Nephron progenitor cell (in vitro differentiated cells): ENCODE data around the gene SLC6A12.
A peak's percentile ranks its signal among the peaks of the same experiment; 100 is the strongest.

Experiments used
- DNase-seq: peaks from one replicate; pipeline ENCODE4 v3.0.0; 2021
- H3K27ac Mint-ChIP-seq: 2 replicates; pipeline ENCODE4 v1.8.0; 2021; ENCODE audit warnings: mild to moderate bottlenecking, moderate library complexity, mixed read lengths
- H3K27me3 Mint-ChIP-seq: 2 replicates; pipeline ENCODE4 v1.8.0; 2021; ENCODE audit warnings: mild to moderate bottlenecking, low read depth, mixed read lengths; ENCODE audit not compliant: poor library complexity
- H3K36me3 Mint-ChIP-seq: 2 replicates; pipeline ENCODE4 v1.8.0; 2021; ENCODE audit warnings: low read depth, mixed read lengths
- H3K4me1 Mint-ChIP-seq: 2 replicates; pipeline ENCODE4 v1.8.0; 2021; ENCODE audit warnings: mixed read lengths
- H3K4me3 Mint-ChIP-seq: 2 replicates; pipeline ENCODE4 v1.8.0; 2021; ENCODE audit warnings: mild to moderate bottlenecking, moderate library complexity, mixed read lengths
- H3K9me3 Mint-ChIP-seq: 2 replicates; pipeline ENCODE4 v1.8.0; 2021; ENCODE audit warnings: mild to moderate bottlenecking, moderate library complexity, mixed read lengths
- CTCF ChIP-seq: fragments of 200-600 bp; sonication (generic); IDR thresholded peaks from 2 replicates; pipeline ENCODE4 v1.5.0; 2021; ENCODE audit warnings: antibody characterized with exemption

SLC6A12 gene

GRCh38 chr12:174124-174523 is 39.8 kb downstream of the SLC6A12 start:
- Mint-ChIP-seq H3K27ac (no peak overlapping the region), H3K4me3 (no peak overlapping the region), H3K4me1 (peaks cover 88% of the 10 kb centered on the region), H3K9me3 (no peaks in the 10 kb centered on the region), H3K27me3 (peaks cover 32% of the 10 kb centered on the region), H3K36me3 (no peaks in the 10 kb centered on the region)
- no peak for DNase-seq
- TF ChIP-seq CTCF: no peak

DNA sequence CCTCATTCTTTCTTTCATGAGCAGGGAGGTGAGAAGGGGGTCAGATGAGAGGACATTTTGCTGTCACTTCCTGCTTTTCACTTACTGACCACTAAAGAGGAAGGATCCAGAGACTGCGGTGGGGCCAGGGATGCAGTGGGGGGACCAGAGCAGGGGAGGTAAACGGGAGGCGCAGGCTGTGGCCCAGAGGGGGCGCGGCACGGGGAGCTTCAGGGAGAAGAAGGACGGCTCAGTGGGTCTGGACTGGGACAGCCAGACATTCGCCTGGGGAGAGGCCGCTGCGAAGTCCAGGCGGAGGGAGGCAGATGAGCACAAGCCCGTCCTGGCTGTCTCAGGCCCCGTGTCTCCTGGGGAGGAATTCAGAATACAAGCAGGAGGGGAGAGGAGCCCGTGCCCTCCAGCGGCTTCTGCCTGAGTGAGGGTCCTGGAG is 41.2 kb downstream of the SLC6A12 start:
- peaks cover 20% of the 10 kb centered on the region for H3K27me3 Mint-ChIP-seq
- peaks cover 88% of the 10 kb centered on the region for H3K4me1 Mint-ChIP-seq
- peak overlapping the region; percentile 26 for H3K4me3 Mint-ChIP-seq
- TF ChIP-seq CTCF: no peak
- H3K36me3 Mint-ChIP-seq: no peaks in the 10 kb centered on the region
- no peak for DNase-seq
- peak overlapping the region; percentile 68 for H3K27ac Mint-ChIP-seq
- H3K9me3 Mint-ChIP-seq: no peaks in the 10 kb centered on the region

GRCh38 chr12:171743-172676 is 41.9 kb downstream of the SLC6A12 start:
- H3K36me3 Mint-ChIP-seq: no peaks in the 10 kb centered on the region
- H3K27ac Mint-ChIP-seq: peak overlapping the region; percentile 68
- no peaks in the 10 kb centered on the region for H3K9me3 Mint-ChIP-seq
- TF ChIP-seq CTCF: no peak
- H3K27me3 Mint-ChIP-seq: peaks cover 20% of the 10 kb centered on the region
- peaks cover 93% of the 10 kb centered on the region for H3K4me1 Mint-ChIP-seq
- DNase-seq: no peak
- peak overlapping the region; percentile 26 for H3K4me3 Mint-ChIP-seq

GRCh38 chr12:171276-171675 is 42.7 kb downstream of the SLC6A12 start:
- Mint-ChIP-seq H3K36me3 (no peaks in the 10 kb centered on the region), H3K4me1 (peaks cover 93% of the 10 kb centered on the region), H3K27me3 (peaks cover 20% of the 10 kb centered on the region), H3K27ac (peak overlapping the region; percentile 96), H3K9me3 (no peaks in the 10 kb centered on the region), H3K4me3 (no peak overlapping the region)
- DNase-seq: no peak
- no peak for TF ChIP-seq CTCF

GRCh38 chr12:170371-171225 is 43.4 kb downstream of the SLC6A12 start:
- no peaks in the 10 kb centered on the region for H3K9me3 Mint-ChIP-seq
- no peak for TF ChIP-seq CTCF
- H3K4me3 Mint-ChIP-seq: peak overlapping the region; percentile 57
- peaks cover 20% of the 10 kb centered on the region for H3K27me3 Mint-ChIP-seq
- no peak for DNase-seq
- H3K36me3 Mint-ChIP-seq: no peaks in the 10 kb centered on the region
- peaks cover 95% of the 10 kb centered on the region for H3K4me1 Mint-ChIP-seq
- peak overlapping the region; percentile 99 for H3K27ac Mint-ChIP-seq
